T-helper 2 cell (primary cell): ENCODE data around the gene LYPD6.
"Not testable (repeated sequence)": the region's sequence is repeated elsewhere in the genome, so short reads cannot be mapped to it uniquely, and the experiment has no call there.

Source experiments
- DNase-seq, 5 experiments: peaks; one replicate each; pipeline versions ENCODE4 v3.0.0 to v3.0.0-alpha.2; 2012 to 2022
- total RNA-seq, 2 donors: gene quantifications; one replicate each; lab custom pipeline; 2026; lab: John Stamatoyannopoulos, UW

LYPD6 gene, protein sequence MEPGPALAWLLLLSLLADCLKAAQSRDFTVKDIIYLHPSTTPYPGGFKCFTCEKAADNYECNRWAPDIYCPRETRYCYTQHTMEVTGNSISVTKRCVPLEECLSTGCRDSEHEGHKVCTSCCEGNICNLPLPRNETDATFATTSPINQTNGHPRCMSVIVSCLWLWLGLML
- total RNA-seq, result 0 to 0.54 reads per million in 2 donors

DNA sequence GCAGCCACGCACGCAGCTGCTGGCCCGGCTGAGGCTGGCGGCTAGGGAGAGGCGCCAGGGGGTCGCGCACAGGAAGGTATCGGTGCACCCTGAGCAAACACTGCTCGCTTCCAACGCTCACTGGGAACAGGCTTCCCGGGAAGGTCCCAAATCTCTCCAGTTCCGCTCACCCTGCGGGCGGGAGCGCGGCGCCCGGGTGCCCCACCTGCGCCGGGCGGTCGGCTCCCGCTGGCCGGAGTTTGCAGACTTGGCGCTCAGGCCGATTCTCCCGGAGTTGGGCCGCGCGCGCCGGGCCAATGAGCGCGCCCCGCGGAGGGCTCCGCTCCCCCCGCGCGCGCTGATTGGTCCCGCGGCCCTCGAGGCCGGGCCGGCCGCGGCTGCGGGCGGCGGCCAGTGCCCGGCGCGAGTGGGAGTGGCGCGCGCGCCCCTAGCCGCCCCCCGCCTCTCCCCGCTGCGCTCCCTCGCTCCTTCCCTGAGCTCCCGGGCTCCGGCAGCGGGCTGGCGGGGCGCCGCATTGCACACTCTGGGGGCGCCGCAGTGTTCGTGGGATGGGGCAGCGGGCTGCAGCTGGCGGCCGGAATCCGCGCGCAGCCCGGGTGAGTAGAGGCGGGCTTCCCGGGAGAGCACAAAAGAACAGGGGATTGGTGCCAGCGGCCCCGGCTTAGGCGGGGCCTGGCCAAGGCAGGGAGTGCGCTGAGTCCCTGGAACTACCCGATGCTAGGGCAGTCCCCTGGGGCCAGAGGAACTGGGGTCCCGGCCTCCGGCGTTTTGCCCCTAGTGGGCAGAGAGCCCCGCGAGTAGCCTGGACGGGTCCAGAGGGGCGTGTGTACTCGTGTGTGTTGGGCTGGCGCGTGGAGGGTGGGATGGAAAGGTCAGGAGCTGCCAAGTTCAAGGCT, at the start of gene LYPD6:
Gene LYPD6 (plus strand): TSS at position 461 of the 896 bp plus-strand sequence. CDS start 107,122 bp downstream, outside the sequence.
- no peak for DNase-seq

DNA sequence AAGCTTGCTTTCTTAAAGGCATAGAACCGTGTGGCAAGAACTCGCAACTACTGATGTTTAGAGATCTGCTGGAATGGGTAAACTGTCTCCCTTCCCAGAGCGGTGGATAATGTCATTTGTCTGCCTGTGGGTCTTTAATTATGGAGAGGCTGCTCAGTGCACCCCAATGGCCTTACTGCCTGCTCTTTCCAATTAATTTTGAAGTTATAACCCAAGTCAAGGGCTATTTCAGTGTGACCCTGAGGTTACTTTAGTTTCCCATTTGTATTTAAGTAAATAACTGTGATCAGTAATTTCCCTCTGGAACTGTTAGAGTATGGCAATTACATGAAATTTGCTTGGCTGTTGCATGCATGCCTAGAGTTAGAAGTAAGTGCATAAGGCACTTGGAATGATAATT, 48.9 kb upstream of the LYPD6 start:
- DNase-seq, result no peak

DNA sequence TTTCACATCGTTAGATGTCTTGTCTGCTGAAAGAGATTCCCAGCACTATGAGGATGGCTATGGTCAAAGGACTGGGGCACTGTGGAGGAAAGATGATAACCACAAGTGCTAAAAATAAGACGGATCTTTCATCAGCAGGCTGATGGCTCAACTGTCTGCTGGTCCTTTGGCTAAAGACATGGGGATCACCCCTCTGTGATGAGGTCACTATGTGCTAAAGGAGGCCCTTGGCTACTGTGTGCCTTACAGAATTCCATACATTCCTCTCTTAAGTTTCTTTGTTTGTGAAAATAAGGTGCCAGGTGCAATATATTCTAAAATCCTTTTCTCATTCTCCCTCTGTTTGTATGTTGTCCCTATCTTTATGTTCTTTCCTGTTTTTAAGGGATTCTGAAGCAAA, 39.7 kb upstream of the LYPD6 start:
- no peak for DNase-seq

DNA sequence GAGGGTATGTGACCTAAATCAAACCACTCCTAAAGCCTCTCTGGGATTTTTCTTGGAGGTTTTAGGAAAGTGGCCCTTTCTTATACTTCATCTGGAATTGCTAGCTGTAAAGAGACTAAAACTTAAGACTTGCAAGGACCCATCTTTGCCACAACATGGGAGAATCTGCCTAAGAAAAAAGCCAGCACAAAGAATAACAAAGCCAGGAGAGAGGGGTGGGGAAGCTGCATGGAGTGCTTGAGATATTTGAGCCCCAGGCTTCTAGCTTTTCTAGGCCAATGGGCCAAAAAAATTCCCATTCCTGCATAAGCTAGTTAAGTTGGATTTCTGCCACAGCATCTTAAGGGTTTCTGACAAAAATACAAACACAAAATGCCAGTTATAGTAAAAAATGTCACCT, 38.5 kb upstream of the LYPD6 start:
- no peak for DNase-seq

DNA sequence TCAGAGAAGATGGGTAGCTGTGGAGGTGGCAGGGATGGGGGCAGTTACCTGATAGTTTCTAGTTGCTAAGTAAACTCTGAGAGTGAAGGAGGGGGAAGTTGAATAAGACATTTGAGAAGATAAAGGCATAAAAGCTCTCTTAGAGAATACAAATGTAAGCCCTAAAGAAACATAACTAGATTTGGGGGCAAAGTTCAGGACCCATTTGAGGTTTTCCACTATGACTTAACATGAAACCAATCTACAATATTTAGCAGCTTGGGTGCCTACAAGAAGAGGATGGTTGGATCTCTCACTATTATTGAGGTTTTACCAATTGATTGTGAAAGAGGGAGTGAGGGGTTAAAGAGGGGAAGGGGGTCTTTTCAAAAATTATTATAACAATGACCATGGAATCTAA, 34.4 kb upstream of the LYPD6 start:
- DNase-seq, result no peak

DNA sequence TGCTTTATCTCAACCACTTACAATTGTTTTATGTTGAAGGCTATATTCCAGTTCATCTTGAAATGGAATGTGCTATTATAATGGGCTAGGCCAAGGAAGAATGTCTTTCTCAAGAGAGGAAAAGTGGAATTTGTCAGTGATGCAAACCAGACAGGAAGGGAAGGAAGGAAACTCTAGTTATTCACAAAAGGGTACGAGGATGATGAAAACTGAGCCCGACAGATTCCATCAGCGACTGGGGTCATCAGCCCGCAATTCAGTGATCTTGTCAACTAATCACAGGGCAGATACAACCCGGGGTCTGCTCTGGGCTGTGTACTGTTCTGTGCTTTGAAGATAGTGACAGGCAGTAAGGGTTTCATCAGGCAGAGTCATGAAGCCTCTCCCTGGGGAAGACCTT, 23.4 kb upstream of the LYPD6 start:
- no peak for DNase-seq

DNA sequence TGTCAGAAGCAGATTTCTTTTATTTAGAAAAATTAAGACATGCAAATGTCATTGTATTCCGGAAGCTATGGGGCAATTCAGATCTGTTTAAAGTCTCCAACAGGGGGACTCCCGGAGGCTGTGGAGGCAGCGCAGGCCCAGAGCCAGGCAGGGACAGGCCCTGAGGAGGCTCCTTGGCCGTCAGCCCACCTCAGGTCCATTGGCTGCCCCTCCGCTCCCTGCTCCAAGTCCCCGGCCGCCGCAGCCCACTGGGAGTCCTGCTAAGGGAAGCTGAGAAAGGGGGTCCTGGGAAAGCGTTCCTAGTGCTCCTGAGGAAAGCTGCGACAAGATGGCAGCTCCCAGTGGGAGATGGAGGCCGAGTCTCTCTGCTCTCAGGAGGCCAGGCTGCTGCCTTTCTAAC, 20.0 kb upstream of the LYPD6 start:
- DNase-seq, result no peak

DNA sequence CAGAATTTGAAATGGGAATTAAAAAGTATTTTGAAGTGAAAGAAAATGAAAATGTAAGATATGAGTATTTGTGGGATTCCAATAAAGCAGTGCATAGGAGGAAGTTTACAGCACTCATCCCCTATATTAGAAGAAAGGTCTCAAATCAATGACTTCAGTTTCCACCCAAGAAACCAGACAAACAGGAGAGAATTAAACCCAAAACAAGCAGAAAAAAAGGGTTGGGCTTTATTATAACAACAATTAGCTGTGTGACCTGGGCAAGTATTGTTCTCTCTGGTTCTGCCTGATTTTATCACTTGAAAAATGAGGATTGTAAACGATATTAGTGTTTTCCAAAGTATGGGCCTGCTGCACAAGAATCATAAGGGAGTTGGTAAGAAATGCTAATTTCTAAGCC, 18.3 kb upstream of the LYPD6 start:
- no peak for DNase-seq

DNA sequence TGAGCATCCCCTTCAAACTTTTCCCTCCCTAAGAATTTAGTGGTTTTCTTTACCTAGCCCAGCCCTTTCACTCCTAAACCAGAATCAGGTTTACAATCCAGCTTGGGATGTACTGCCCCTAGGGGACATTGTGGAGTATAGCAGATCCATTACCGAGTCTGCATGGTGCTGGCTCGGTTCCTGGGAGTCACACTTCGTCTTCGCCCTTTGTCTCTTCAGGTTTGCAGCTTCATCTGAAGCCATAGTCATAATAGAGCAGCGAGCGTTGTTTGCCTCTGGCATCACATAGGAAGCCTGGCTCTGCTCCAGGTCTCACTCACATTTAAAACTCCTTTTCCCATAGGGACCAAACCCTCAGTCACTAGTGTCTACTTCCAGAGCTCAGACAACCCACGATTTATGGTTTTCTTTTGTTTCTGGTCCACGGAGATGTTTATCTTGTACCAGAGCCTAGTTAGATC, 16.8 kb upstream of the LYPD6 start:
- no peak for DNase-seq

DNA sequence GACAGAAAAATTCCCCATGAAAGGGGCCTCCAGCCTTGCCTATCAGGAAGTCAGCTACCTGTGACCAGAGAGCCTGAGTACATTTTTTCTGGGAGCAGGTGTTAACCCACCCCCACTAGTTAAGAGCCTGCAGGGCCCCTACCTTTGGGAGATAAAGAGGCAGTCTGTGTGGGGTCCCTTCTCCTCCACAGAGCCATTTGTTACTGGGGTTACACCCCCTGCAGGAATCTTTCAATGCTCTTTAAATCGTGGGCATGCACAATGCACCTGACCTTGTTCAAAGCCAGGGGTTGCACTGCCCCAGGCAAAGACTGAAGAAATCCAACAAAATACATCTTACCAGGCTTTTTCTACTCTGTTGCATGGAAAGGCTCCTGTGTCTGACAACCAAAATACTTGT, 15.7 kb upstream of the LYPD6 start:
- DNase-seq, result no peak

DNA sequence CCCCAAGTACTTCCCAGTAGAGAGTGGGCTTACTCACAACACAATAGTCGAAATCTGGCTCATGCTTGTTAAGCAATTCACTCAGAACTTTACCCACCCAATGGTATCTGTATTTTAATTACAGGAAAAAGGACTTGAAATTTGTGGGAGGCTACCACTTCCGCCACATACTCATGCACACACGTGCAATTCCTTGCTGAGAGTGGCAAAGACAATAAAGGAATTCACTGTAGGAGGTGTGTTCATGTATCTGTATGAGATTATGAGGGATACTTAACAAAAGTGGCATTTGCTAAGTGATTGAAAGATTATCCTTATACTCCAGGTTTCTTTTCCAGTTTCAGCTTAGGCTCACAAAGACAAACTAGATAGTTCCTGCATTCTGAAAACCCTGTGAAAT, 14.9 kb upstream of the LYPD6 start:
- no peak for DNase-seq

DNA sequence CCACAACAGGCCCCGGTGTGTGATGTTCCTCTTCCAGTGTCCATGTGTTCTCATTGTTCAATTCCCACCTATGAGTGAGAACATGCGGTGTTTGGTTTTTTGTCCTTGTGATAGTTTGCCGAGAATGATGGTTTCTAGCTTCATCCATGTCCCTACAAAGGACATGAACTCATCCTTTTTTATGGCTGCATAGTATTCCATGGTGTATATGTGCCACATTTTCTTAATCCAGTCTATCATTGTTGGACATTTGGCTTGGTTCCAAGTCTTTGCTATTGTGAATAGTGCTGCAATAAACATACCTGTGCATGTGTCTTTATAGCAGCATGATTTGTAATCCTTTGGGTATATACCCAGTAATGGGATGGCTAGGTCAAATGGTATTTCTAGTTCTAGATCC, 11.8 kb upstream of the LYPD6 start:
- not testable (repeated sequence) for DNase-seq

DNA sequence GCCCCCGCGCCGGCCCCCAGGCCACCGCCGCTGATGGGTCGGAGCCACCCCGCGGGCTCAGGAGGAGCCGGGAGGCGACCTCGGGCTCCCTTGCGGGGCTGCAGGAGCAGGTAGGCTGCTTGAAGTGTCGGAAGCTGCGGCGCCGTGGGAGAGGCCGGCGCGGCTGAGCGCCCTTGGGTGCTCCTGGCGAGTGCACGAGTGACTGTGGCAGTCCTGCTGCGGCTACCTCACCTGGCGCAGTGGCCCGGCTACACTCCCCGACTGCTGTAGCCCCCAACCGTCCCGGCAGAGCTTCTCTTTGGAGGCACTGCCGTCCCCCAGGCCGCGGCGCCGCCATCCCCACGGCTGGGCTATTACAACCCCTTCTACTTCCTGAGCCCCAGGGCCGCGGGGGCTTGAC, 10.0 kb upstream of the LYPD6 start:
- no peak for DNase-seq

DNA sequence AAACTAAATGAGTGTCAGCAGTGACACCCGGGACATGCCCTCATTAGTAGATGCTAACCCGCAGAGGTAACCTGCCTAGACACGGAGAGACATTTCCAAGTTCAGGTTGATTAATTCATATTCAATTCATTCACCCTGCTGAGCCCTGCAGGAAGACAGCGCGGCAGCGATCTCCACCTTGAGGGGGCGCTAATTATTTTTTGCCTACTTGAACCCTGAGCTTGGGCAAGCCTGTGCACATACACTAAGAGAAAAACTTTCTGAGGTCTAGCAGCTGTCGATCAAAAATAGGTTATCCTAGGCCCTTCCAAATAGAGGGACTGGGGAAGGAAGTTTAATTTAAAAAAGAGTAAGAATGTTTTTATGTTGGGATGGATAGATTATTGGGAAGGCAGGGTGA, 1.3 kb upstream of the LYPD6 start:
- DNase-seq, result no peak

DNA sequence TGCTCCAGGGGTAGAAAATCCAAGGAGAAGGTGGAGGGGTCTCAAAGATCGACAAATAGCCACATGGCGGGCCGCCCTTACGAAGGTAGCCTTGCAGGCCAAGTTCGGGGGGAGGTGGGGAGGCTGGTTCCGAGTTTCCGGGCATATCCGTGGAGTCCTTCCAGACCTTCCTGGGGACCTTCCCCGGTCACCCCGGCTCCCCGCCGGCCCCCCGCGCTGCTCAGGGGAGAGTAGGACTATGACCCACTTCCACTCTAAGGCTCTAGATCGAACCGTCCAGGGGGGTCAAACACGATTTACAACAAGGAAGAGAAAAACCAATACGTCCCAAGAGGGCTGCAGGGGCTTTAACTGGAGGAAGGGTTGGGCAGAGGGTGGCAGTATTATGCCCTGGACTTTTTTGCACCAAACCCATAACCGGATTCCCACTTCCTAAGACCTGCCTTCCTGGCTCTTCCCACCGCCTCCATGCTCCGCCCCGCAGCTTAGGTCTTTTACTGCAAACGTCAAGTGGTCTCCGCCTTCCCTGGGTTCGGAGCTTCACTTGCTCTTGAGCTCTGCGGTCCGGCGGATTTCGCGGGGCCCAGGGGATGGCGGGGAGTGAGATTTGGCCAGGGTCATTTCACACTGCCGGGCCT, 779 bp upstream of the LYPD6 start:
- no peak for DNase-seq

DNA sequence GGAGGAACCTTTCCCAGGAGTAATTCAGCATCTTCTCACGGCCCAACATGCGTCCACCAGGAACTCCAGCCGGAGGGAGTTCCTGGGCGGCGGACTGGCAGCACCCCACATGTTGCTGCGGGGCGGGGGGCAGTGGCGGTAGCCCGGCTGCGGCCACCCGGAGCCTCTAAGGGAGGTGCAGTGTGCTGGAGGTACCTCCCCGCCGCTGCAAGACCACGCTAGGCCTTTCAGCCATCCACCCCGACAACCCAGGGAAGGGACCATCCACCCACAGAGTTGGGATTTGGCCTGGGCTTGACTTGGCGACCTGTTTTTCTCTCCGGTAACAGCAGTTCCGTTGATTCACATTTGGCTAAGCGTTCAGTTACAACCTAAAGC, 625 bp downstream of the LYPD6 start:
- no peak for DNase-seq

DNA sequence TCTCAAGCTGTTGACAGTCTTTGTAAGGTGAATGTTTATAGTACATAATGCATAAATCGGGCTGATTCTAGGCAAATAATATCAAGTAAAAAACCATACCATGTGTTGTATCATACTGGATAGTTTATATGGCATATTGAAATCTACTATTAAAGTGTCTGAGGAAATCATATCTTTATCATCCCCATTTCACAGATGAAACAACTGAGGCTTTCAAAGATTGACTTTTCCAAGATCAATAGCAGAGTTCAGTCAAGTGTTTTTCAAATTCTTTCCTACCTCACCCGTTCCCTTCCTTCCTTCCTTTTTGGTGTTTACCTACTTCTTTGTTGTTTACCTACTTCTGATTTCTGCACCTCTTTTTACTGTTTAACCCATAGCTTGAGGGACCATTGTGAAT, 2.0 kb downstream of the LYPD6 start:
- no peak for DNase-seq

DNA sequence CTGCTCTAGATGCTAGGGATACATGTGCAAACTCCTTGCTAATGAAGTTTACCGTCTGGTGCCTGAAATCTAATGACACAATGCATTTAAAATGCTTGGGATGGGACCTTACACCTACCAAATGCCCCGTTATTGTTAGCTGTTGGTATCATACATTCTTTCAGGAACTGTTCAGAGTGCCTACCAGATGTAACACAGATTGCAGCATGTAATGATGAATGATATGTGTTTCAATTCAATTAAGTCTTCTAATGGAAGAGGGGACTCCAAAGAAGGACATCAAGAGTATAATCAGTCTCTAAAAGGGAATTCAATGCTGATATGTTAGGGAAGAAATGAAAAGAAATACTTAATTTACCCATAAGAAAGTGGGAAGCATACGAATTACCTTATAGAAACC, 3.2 kb downstream of the LYPD6 start:
- DNase-seq, result no peak

DNA sequence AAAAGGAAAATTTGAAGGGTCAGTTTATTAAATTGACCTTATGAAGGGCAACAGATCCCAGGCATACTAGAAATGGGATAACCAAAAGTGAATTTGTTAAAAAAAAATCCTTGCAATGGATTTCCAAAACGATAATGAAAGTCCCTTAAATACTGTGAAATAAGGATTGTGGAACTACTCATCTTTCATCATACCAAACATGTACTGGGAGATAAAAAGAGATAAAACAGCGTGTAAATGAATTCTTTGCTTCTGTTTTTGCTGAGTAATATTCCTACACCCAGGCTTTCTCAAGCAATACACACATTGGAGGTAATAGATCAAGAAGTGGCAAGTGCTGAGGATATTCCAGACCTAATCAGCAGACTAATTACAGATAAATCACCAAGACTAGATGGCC, 3.8 kb downstream of the LYPD6 start:
- no peak for DNase-seq

DNA sequence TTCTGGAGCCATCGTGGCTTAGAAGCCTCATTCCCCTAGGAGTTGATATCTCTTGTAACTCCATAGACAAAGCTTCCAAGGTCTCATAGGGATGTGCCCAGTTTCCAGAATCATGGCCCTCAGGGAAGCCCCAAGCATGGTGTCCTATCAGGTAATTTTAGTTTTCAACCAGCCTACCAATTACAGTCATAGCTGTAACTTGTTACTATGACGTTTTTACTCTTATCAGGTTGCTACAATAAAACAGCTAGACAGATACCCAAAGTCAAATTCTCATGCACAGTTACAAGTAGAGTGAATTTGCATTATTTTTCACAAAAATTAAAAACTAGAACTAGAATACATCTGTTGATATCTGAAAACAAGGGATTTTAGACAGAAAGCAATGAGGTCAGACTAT, 8.9 kb downstream of the LYPD6 start:
- DNase-seq, result no peak

DNA sequence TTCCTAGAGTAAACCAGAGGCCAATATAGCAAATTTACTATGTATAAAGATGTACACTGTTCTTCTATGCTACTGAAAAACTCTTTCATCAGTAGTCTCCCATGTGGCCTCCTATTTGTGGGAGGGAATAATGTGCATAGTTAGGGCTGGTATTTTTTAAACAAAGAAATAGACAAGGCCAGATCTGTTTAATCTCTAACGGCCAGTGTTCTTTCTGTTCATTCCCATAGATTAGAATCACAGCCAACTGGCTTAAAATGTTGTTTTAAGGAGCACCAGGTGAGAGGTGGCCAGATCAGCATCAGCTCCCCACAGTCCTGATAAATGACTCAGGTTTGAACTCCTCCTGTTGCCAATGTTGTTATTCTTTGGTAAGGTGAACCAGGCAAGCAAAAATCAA, 12.1 kb downstream of the LYPD6 start:
- DNase-seq, result no peak

DNA sequence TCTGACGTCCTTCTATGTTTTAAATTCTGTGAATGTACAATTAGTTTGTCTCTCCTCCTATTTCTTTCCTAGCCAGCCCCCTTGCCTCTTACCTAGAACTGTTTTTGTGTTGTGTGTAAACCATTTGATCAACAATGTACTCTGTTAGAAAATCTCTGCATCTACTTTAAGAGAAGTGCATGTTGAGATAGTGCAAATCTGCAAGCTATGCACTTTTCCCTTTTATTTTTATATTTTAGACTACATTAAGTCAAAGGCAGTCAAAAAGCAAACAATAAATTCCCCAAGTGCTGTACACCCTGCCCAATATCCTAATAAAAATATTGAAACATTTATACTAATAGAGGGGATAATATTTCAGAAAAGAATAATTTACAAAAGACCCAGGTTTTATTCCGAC, 13.7 kb downstream of the LYPD6 start:
- no peak for DNase-seq

DNA sequence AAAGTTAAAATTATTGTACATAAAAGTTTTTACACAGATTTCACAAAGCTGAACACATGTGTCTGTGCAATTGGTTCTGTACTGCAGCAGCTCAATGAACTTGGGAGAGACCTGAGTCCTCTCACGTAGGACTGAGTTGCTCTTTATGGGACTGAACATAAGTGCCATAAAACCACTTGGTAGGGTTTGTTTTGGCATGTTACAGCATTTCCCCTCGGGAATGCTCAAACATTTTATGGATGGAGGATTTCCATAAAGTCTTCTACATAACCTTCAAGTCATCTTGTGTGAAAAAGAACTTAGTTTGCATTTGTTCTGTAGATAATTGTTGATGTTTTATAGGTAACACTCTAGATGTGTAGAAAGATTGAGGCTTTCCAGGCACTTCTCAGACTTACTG, 15.9 kb downstream of the LYPD6 start:
- no peak for DNase-seq

DNA sequence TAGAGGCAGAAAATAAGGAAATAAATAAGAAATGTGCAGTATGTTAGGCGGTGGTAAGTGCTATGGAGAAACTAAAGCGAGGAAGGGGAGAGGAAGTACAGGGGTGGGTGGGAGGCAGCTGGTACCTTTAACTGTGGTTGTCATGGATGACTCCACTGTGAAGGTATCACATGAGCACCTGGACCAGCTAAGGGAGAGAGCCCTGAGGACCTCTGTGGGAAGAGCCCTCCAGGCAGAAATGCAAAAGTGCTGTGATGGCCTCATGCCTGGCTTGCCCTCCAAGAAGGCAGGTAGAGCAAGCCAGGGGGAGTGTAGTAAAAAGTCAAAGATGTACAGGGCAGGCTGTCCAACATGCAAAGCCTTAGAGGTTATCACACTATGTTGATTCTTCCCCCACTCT, 17.9 kb downstream of the LYPD6 start:
- no peak for DNase-seq
